Limb (tissue), 2 donors: ENCODE measurements around the gene TSC22D2.
"Not testable (repeated sequence)": the region's sequence is repeated elsewhere in the genome, so short reads cannot be mapped to it uniquely, and the experiment has no call there.

Experiments used
- DNase-seq, 2 donors: peaks; one replicate each; pipeline ENCODE4 v3.0.0-alpha.2; 2016; ENCODE audit errors: extremely low spot score in 2 of 2

TSC22D2 gene

DNA sequence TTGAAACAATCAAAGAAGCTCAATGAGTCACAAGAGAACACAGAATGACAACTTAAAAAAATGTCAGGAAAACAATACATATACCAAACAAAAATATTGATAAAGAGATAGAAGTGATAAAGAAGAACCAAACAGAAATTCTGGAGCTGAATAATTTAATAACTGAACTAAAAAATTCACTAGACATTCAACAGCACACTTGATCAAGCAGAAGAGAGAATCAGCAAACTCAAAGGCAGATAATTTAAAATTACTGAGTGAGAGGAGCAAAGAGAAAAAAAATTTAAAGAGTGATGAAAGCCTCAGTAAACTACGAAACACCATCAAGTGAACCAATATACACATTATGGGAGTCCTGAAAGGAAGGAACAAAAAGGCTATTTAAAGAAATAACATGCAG, 76.3 kb downstream of the TSC22D2 start:
- no peak for DNase-seq

DNA sequence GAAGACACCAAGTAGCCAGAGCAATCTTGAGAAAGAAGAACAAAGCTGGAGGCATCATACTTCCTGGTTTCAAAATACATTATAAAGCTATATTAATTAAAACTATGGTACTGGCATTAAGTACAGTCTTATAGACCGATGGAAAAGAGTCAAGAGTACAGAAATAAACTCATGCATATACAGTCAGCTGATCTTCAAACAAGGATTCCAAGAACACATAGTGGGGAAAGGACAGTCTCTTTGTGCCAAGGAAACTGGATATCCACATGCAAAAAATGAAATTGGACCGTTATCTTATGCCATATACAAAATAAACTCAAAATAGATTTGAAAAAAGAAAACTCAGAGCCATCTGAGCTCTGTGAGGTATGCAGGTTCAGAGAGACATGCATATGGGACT, 80.8 kb downstream of the TSC22D2 start:
- no peak for DNase-seq

DNA sequence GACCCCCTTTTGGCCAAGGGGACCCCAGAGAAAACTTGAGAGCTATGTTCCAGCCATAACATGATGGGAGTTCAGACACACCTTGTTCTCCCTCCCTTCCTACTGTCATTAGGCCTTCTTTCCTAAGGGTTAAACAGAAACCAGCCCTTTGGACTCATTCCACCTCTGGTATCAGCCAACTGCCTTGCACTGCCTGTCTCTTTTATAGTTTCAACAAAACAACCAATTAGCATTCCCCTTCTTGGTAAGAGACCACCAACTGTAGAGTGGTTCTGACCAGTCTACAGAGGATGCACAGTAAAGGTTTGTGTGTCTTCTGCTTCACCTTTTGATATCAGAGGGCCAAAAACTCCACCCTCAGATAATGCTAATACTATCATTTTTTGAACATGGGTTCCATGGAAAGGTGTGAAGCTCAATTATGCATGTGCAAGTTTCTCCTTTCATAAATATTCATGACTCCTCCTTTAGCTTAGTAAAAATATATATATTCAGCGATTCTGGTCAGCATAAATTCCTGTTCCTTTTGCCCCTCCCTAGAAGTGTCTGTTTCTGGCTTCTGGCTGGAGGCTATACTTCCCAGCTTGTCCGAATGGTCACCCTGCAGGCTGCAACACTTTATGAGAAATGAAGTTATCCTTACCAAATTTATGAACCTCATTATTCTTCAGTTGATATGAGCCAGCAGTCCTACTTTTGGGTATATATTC, 82.3 kb downstream of the TSC22D2 start:
- no peak for DNase-seq

DNA sequence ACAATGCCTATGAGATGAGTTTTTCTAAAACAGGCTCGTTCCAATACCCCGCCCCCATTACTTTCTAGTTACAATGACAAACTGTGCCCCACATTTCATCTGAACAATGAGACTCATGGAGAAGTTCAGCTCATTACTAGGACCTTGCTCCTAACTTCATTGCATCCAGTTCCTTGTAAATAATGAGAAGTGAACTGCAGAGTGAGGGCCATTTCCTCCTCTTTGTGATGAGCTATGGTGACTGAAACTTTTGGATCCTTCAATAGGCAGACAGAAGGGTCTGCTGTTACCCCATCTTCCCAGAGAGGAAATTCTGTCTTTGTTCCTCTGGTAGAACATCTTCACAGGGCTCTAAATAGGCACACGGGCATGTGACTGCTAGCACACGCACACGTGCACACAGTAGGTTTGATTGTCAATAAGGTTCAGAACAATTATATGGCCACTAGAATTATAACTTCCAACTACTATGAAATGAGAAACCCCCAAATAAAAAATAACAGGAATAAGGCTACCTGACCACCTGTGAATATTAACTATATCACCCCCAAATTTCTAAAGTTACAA, 86.4 kb downstream of the TSC22D2 start:
- DNase-seq: no peak

DNA sequence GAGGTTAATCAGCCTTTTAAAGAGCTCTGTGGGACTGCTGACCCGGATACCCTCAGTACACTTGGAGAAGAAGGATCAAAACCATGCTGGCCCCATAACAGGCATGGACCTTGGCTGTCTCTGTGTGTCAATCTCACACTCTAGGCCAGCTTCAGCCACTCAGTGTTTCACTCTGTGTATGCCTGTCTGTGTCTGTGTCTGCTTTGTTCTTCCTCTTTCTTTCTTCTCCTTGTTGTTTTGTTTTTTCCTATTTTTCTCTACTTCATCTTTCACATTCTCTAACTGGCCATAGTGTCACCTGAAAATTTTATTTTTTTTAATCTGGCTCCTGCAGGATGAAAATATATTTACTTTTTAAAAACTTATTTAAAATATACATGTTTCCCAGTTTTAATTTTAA, 87.1 kb downstream of the TSC22D2 start:
- no peak for DNase-seq

DNA sequence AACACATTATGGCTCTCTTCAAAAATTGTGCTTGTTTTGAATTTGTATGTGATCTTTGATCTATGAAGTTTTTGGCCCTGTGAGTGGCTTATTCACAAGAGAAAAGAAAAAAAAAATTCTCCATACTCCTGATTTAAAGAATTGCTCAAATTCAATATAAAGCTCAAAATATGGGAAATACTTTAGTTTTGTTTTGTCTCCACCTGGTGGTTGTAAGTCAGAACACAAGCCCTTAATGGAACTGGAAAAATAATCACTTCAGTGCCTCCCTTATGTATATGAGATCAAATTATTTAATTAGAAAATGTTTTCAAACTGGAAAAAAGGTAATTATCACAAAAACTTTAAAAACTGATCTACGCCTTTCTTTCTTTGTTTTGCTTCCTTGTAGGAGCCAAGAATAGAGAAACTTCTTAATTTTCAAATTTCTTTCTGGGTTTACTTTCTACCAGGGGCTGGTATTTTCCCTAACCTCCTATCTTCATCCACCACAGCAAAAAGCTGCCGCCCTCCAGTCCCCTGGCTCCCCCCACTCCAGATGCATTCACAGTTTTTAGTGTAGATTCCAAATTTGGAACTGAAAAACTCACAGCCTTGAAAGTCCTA, 87.6 kb downstream of the TSC22D2 start:
- peak in 1 of 2 donors; percentile 82 for DNase-seq

DNA sequence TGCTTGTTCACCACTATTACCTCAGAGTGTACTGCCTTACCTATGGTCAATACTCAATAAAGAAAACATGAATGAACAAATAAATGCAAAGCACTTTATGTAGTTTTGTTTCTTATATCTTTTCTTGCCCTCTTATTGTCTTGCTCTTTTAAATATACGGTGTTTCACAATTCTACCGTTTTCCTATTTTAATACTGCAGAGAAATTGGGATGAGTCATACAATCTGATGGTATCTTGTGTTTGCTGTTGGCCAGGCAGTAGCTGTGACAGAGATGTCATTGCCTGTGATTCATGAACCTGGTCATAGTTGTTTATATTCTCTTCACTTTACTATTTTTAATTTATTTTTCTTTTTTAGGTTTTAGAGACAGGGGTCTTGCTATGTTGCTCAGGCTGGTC, 89.9 kb downstream of the TSC22D2 start:
- DNase-seq: no peak

DNA sequence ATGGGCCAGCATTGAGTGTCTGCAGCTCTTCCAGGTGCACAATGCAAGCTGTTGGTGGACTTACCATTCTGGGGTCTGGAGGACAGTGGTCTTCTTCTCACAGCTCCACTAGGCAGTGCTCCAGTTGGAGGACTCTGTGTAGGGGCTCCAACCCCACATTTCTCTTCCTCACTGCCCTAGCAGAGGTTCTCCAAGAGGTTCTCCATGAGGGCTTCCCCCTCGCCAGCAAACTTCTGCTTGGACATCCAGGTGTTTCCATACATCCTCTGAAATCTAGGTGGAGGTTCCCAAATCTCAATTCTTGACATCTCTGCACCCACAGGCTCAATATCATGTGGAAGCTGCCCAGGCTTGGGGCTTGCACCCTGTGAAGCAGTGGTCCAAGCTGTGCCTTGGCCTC, 92.9 kb downstream of the TSC22D2 start:
- DNase-seq: not testable (repeated sequence)

DNA sequence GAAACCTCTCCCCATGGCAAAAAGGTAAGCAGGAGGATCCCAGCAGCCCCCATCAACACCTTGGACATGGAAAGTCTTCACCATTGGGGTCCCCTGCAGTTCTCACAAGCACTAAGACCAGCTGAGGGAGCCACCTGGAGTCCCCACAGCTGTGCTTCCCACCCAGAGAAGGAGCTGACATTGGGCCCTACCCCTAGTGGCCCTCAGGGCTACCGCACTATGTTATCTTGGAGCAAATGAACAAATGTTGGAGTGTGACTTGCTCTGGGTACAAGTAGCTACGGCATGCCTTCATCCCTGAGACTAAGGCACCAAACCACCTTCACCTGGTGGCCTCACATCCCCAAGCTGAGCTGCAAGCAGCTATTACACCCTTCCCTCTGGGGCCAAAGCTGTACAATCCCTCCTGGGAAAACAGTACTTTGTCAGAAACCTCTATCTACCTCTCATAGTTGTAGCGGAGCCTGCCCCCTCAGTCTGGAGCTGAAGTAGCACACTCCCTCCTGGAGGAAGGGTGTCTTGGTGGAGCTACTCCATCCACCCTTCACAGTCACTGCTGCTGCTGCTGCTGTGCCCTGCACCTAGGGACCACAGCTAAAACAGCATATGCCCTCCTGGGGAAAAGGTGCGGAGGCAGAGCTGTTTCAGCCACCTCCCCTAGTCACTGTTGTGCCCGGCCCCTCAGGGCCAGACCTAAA, 95.5 kb downstream of the TSC22D2 start:
- DNase-seq: no peak

DNA sequence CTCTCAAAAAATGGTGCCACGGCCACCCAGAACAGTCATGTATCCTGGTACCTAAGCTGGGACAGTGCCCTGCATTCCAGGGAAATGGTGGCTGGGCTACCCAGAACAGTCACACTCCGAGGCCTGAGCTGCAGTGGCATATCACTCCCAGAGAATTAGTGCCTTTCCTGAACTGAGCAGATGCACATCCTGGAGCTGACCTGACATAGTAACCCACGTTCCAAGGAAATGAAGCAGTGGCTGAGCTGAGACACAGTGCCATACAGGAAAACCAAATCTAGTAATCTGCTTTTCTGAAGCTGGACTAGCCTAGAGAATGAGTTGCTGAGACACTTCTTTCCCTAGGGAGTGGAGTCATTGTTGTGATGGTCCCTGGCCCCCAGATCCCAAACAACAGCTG, 96.4 kb downstream of the TSC22D2 start:
- no peak for DNase-seq

DNA sequence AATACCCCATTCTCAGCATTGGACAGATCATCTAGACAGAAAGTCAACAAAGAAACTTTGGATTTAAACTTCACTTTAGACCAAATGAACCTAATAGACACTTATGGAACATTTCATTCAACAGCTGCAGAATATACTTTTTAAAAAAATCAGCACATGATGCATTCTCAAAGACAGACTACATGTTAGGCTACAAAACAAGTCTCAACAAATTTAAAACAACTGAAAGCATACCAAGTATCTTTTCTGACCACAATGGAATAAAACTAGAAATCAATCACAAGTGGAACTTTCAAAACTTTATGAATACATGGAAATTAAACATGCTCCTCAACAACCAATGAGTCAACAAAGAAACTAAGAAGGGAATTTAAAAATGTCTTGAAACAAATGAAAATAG, 100.3 kb downstream of the TSC22D2 start:
- DNase-seq: no peak

DNA sequence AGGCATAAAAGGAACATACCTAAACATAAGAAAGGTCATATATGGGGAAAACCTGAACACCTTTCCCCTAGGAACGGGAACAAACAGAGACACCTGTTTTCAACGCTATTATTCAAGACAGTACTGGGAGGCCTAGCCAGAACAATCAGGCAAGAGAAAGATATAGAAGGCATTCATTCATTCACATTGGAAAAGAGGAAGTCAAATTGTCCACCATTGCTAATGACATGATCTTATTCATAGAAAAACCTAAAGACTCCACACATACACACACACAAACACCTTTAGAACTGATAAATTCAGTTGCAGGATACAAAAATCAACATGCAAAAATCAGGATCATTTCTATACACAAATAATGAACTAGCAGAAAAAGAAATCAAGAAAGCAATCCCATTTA, 101.7 kb downstream of the TSC22D2 start:
- no peak for DNase-seq

DNA sequence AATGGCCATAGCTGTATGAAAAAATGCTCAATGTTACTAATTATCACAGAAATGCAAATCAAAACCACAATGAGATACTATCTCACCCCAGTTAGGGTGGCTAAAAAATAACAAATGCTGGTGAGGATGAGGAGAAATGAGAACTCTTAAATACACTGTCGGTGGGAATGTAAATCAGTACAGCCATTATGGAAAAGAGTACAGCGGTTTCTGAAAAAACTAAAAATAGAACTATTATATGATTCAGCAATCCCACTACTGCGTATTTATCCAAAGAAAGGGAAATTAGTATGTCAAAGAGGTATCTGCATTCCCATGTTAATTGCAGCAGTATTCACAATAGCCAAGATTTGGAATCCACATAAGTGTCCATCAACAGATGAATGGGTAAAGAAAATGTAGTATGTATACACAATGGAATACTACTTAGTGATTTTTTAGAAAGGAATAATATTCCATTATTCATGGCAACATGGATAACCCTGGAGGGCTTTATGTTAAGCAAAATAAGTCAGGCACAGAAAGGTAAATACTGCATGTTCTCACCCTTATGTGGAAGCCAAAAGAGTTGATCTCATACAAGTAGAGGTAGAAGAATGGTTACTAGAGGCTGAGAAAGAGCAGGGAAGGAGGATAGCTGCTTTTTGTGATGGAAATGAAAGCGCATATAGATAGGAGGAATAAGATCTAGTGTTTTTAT, 103.2 kb downstream of the TSC22D2 start:
- no peak for DNase-seq

DNA sequence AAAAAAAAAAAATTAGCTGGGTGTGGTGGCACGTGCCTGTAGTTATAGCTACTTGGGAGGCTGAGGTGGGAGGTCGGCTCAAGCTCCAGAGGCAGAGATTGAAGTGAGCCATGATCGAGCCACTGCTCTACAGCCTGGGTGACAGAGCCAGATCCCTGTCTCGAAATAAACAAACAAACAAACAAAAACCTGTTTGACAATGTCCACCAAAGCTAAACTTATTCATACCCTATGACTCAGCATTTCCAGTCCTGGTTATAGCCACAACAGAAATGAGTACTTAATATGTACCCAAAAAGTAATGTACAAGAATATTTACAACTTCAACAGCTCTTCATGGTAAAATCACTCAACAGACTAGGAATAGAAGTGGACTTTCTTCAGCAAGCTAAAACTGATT, 107.1 kb downstream of the TSC22D2 start:
- DNase-seq: no peak
